PC-3 (cell line): ENCODE data around the gene NR2F6. TPM values are rescaled to one million over a fixed set of nuclear protein-coding genes. Genes with fewer than 3 reads are reported as not detected.

Experiments
- ATAC-seq: fragments of 200-7000 bp; cut with Tn5 transposase; 2 replicates; pipeline ENCODE4 v1.9.1; 2020; ENCODE audit warnings: mild to moderate bottlenecking, moderate library complexity
- BruUV-seq: library from RNA; stranded (reverse); fragments of 400-500 nt; replicated peaks from 2 replicates; lab custom pipeline; 2021; lab: Mats Ljungman, UMichigan
- CTCF ChIA-PET: fragments of 300-600 bp; sonication (Branson Sonifier 250); formaldehyde crosslinking; loops from one replicate; lab custom pipeline; 2022; ENCODE audit warnings: antibody characterized with exemption; lab: Charles Lee
- POLR2A ChIA-PET: fragments of 300-600 bp; sonication (Branson Sonifier 250); formaldehyde crosslinking; loops from one replicate; lab custom pipeline; 2022; ENCODE audit warnings: antibody characterized with exemption; ENCODE audit not compliant: unreplicated experiment; lab: Charles Lee
- DNase-seq: peaks from one replicate; pipeline ENCODE4 v3.0.0-alpha.2; 2015
- H2AFZ ChIP-seq: fragments of 300-600 bp; sonication (generic); 2 replicates; pipeline ENCODE4 v1.6.0; 2016; ENCODE audit warnings: antibody characterized with exemption, low read length
- H3F3A ChIP-seq: fragments of 300-600 bp; sonication (generic); one replicate; pipeline ENCODE4 v1.6.0; 2017; ENCODE audit warnings: antibody characterized with exemption, low read length, control low read depth, mild to moderate bottlenecking; ENCODE audit not compliant: unreplicated experiment
- H3K27ac ChIP-seq: fragments of 300-600 bp; sonication (generic); 2 replicates; pipeline ENCODE4 v1.5.1; 2016; ENCODE audit warnings: mild to moderate bottlenecking, low read length
- H3K27me3 ChIP-seq: fragments of 300-600 bp; sonication (generic); 2 replicates; pipeline ENCODE4 v1.6.1; 2016; ENCODE audit warnings: low read length, mixed read lengths
- H3K36me3 ChIP-seq: fragments of 300-600 bp; sonication (generic); 2 replicates; pipeline ENCODE4 v1.6.1; 2016; ENCODE audit warnings: low read depth, mixed run types, low read length, mixed read lengths
- H3K4me1 ChIP-seq: fragments of 300-600 bp; sonication (generic); 2 replicates; pipeline ENCODE4 v1.5.1; 2016; ENCODE audit warnings: low read length; ENCODE audit not compliant: insufficient read depth
- H3K4me2 ChIP-seq: fragments of 300-600 bp; sonication (generic); 2 replicates; pipeline ENCODE4 v1.6.0; 2016; ENCODE audit warnings: low read length
- H3K4me3 ChIP-seq: fragments of 300-600 bp; sonication (generic); 2 replicates; pipeline ENCODE4 v1.5.1; 2016; ENCODE audit warnings: mild to moderate bottlenecking, low read length, mixed read lengths
- H3K79me2 ChIP-seq: fragments of 300-600 bp; sonication (generic); 2 replicates; pipeline ENCODE4 v1.6.1; 2017; ENCODE audit warnings: low read length, mixed read lengths
- H3K9ac ChIP-seq: fragments of 300-600 bp; sonication (generic); 2 replicates; pipeline ENCODE4 v1.6.0; 2016; ENCODE audit warnings: mild to moderate bottlenecking, low read length
- H3K9me2 ChIP-seq: fragments of 300-600 bp; sonication (generic); replicated peaks from 2 replicates; pipeline ENCODE4 v1.6.1; 2016; ENCODE audit warnings: mixed run types, low read length, mixed read lengths
- H3K9me3 ChIP-seq: fragments of 300-600 bp; sonication (generic); 2 replicates; pipeline ENCODE4 v1.6.1; 2016; ENCODE audit warnings: low read length, mixed read lengths
- H4K20me1 ChIP-seq: fragments of 300-600 bp; sonication (generic); 2 replicates; pipeline ENCODE4 v1.6.1; 2016; ENCODE audit warnings: low read length, mixed read lengths
- CTCF ChIP-seq: fragments of 300-600 bp; sonication (generic); conservative IDR thresholded peaks from 2 replicates; pipeline ENCODE4 v1.5.1; 2017; ENCODE audit warnings: antibody characterized with exemption, low read depth, mild to moderate bottlenecking, low read length
- EZH2 ChIP-seq: fragments of 300-600 bp; sonication (generic); IDR thresholded peaks from one replicate; pipeline ENCODE4 v1.6.1; 2017; ENCODE audit warnings: antibody characterized with exemption, mild to moderate bottlenecking, low read length; ENCODE audit not compliant: unreplicated experiment
- EZH2phosphoT487 ChIP-seq: fragments of 300-600 bp; sonication (generic); IDR thresholded peaks from 2 replicates; pipeline ENCODE4 v1.6.1; 2018; ENCODE audit warnings: mild to moderate bottlenecking, antibody characterized with exemption, low read length, borderline replicate concordance
- intact Hi-C: fragments of 100-400 bp; cut with micrococcal nuclease; formaldehyde crosslinking; loops from 2 replicates; pipeline ENCODE4 v1.9.0; 2023
- total RNA-seq: library from RNA; depleted of rRNA; stranded (reverse); fragments of >200 nt; gene quantifications from 2 replicates; pipeline ENCODE4 v1.2.3, GENCODE V29; 2014

NR2F6 gene
- total RNA-seq, 1 experiment from 2014 or later = 134 TPM

GRCh38 chr19:17240826-17241399, 4.8 kb downstream of the NR2F6 start:
- intact Hi-C loops = no loop called here
- peaks cover 10% of the 10 kb centered on the region; the same call in 1 of the 2 replicates for H3K36me3 ChIP-seq
- DNase-seq = no peak
- H3K27ac ChIP-seq = no peak overlapping the region
- TF ChIP-seq EZH2phosphoT487 = no peak
- no peak for TF ChIP-seq EZH2
- TF ChIP-seq CTCF = no peak
- H3K27me3 ChIP-seq = no peaks in the 10 kb centered on the region
- ChIA-PET CTCF (no interaction called here), POLR2A (no interaction called here)
- peaks cover 63% of the 10 kb centered on the region for H3K79me2 ChIP-seq
- peaks cover 13% of the 10 kb centered on the region for H4K20me1 ChIP-seq
- no peak overlapping the region for H2AFZ ChIP-seq
- H3K9me2 ChIP-seq = no peaks in the 10 kb centered on the region
- no peaks in the 10 kb centered on the region for H3K9me3 ChIP-seq
- peaks cover 2% of the 10 kb centered on the region; the same call in 1 of the 2 replicates for H3K4me1 ChIP-seq
- no peak overlapping the region for H3K4me2 ChIP-seq
- no peak overlapping the region for H3K9ac ChIP-seq
- no peak overlapping the region for H3K4me3 ChIP-seq
- no peak for ATAC-seq
- H3F3A ChIP-seq = no peaks in the 10 kb centered on the region
- BruUV-seq = no TSS peak

GRCh38 chr19:17240062-17240752, 5.5 kb downstream of the NR2F6 start:
- ChIA-PET CTCF (no interaction called here), POLR2A (no interaction called here)
- no peaks in the 10 kb centered on the region for H3K27me3 ChIP-seq
- no peak for TF ChIP-seq EZH2phosphoT487
- TF ChIP-seq CTCF = no peak
- no peak for TF ChIP-seq EZH2
- H3K79me2 ChIP-seq = peaks cover 64% of the 10 kb centered on the region
- peaks cover 2% of the 10 kb centered on the region; the same call in 1 of the 2 replicates for H3K4me1 ChIP-seq
- H4K20me1 ChIP-seq = peaks cover 13% of the 10 kb centered on the region
- DNase-seq = no peak
- H3K4me2 ChIP-seq = no peak overlapping the region
- H3K9me2 ChIP-seq = no peaks in the 10 kb centered on the region
- no peaks in the 10 kb centered on the region for H3K9me3 ChIP-seq
- intact Hi-C loops = no loop called here
- no peak overlapping the region for H3K27ac ChIP-seq
- H3F3A ChIP-seq = no peaks in the 10 kb centered on the region
- no TSS peak for BruUV-seq
- H3K4me3 ChIP-seq = no peak overlapping the region
- no peak overlapping the region for H2AFZ ChIP-seq
- H3K36me3 ChIP-seq = peaks cover 10% of the 10 kb centered on the region; the same call in 1 of the 2 replicates
- H3K9ac ChIP-seq = no peak overlapping the region
- no peak for ATAC-seq
